DND-41 (cell line): ENCODE results near the gene RASGRF2.

ENCODE experiments used
- ATAC-seq: fragments of 200-7000 bp; cut with Tn5 transposase; 3 replicates; pipeline ENCODE4 v1.9.1; 2021; ENCODE audit warnings: low read depth; ENCODE audit not compliant: insufficient read depth
- DNase-seq: peaks from one replicate; pipeline ENCODE4 v3.0.0-alpha.2; 2020
- H2AFZ ChIP-seq: 2 replicates; pipeline ENCODE4 v1.6.0; 2012; ENCODE audit warnings: low read depth, low read length
- H3K27ac ChIP-seq: 2 replicates; pipeline ENCODE4 v1.5.1; 2012; ENCODE audit warnings: low read length, inconsistent platforms
- H3K27me3 ChIP-seq: fragments of 200-600 bp; sonication (generic); 2 replicates; pipeline ENCODE4 v1.6.0; 2012; ENCODE audit warnings: low read length, mild to moderate bottlenecking, inconsistent platforms; ENCODE audit not compliant: insufficient read depth, poor library complexity
- H3K36me3 ChIP-seq: 2 replicates; pipeline ENCODE4 v1.5.1; 2012; ENCODE audit warnings: low read length, inconsistent platforms; ENCODE audit not compliant: insufficient read depth
- H3K4me1 ChIP-seq: 2 replicates; pipeline ENCODE4 v1.5.1; 2012; ENCODE audit warnings: mild to moderate bottlenecking, low read length; ENCODE audit not compliant: insufficient read depth
- H3K4me2 ChIP-seq: 2 replicates; pipeline ENCODE4 v1.6.0; 2012; ENCODE audit warnings: mild to moderate bottlenecking, moderate library complexity, low read length, inconsistent platforms; ENCODE audit not compliant: insufficient read depth
- H3K4me3 ChIP-seq, 2 experiments: fragments of 200-600 bp in 1 of 2; shearing (Covaris generic) in 1 of 2; 2 replicates each; pipeline ENCODE4 v1.5.1; 2012 to 2016; ENCODE audit warnings: inconsistent platforms in 2 of 2, low read length in 2 of 2, mild to moderate bottlenecking in 2 of 2, low read depth in 1 of 2, moderate library complexity in 1 of 2
- H3K79me2 ChIP-seq: 2 replicates; pipeline ENCODE4 v1.6.0; 2012; ENCODE audit warnings: low read length, inconsistent platforms; ENCODE audit not compliant: insufficient read depth
- H3K9ac ChIP-seq: 2 replicates; pipeline ENCODE4 v1.6.0; 2012; ENCODE audit warnings: low read depth, mild to moderate bottlenecking, inconsistent platforms, low read length, moderate library complexity
- H3K9me3 ChIP-seq: 2 replicates; pipeline ENCODE4 v1.5.1; 2012; ENCODE audit warnings: low read length, moderate library complexity, mild to moderate bottlenecking, inconsistent platforms; ENCODE audit not compliant: insufficient read depth, severe bottlenecking
- H4K20me1 ChIP-seq: 2 replicates; pipeline ENCODE4 v1.6.0; 2012; ENCODE audit warnings: low read length; ENCODE audit not compliant: insufficient read depth
- EZH2 ChIP-seq: IDR thresholded peaks from 3 replicates; pipeline ENCODE4 v1.6.1; 2012; ENCODE audit warnings: borderline replicate concordance, low read depth, mild to moderate bottlenecking, moderate library complexity, low read length, inconsistent platforms; ENCODE audit not compliant: severe bottlenecking
- TF ChIP-seq, protein P1 (sequence below): IDR thresholded peaks from 2 replicates; pipeline ENCODE4 v1.5.1; 2012; ENCODE audit warnings: borderline replicate concordance, low read length, moderate library complexity, mild to moderate bottlenecking; ENCODE audit not compliant: poor library complexity, severe bottlenecking; ENCODE audit errors: extremely low read depth

Gene RASGRF2

DNA sequence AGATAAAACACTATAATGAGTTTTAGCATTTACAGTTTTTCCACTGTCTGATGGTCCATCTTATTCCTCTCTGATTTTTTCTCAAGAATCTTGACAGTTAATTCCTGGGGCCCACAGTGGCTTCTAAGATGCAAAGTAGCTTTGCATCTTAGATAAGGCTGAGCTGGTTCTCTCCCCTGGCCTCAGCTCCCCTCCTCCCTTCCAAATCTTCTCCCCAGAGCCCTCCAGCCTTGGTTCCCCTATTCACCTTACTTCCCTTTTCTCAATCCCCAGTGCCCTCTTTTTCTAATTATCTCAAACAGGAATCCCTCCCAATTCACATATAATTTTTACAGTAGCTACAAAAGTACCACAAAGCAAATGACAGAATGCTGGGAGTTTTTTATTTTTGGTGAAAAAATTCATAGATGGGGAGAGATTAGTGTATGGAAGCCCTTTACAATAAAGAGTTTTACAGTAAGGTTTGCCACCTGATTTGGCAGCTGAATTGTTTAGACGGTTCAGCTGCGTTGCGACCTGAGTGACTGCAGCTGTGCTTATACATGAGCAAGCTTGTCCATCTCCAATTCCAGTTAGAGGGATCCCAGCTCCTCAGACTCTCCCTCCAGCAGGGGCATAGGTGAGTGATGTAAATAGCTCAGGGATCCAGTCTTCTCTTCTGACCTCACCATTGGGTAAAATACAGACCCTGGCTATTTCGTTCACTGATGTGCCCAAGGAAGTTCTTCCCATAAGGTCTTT lies 221.6 kb downstream of the RASGRF2 start:
- DNase-seq: no peak
- H3K4me1 ChIP-seq: no peaks in the 10 kb centered on the region
- H3K4me2 ChIP-seq: no peak overlapping the region

DNA sequence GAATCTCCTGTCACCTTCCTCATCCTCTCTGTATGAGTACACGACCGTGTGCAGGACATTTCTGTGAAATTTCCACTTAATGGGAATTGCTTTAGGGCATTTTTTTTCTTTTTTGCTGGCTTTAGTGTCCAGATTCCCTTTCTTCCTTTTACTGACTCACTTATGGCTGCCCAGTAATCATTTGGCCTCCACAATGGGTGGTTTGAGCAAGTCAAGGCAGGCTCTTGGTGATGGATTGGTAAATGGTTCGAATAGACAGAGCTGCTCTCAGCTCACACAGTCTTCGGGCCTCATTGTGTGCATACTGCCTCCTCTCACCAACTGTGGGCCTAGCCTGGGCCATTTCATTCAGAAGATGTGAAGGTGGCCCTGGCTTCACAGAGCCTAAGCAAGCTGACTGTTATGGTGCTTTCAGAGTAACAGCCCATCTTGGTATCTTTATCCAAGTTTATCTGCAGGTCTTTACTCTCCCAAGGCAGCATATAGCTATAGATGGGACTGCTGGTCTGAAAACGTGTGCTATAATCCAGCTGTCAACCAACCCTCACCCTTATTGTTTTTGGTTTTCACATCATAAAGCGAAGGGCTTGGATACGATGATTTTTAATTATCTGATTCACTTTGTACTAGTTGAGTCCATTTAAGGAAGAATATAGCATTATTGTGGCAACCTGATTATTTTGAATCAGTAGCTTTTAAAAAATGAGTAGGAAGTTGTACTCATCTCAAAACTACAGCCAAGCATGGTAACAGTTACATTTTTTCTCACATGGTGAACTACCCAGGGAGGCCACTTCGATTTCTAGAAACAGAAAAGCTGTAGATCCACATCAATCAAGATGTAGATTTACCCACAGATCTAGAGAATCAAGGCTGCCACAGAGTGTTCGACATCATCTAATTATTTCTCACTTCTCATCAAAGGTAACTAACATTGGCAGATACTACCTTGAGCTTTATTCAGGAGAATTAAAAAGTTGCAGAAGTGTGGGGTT lies 222.5 kb downstream of the RASGRF2 start:
- Histone ChIP-seq H3K36me3 (no peaks in the 10 kb centered on the region), H2AFZ (no peak overlapping the region), H3K9me3 (no peaks in the 10 kb centered on the region), H3K4me1 (no peaks in the 10 kb centered on the region), H3K27me3 (no peaks in the 10 kb centered on the region), H3K79me2 (no peaks in the 10 kb centered on the region), H3K27ac (no peak overlapping the region), H3K4me2 (no peak overlapping the region), H3K4me3 (no peak overlapping the region), H3K9ac (no peak overlapping the region), H4K20me1 (no peaks in the 10 kb centered on the region)
- ATAC-seq: no peak
- DNase-seq: no peak
- TF ChIP-seq, protein P1, sequence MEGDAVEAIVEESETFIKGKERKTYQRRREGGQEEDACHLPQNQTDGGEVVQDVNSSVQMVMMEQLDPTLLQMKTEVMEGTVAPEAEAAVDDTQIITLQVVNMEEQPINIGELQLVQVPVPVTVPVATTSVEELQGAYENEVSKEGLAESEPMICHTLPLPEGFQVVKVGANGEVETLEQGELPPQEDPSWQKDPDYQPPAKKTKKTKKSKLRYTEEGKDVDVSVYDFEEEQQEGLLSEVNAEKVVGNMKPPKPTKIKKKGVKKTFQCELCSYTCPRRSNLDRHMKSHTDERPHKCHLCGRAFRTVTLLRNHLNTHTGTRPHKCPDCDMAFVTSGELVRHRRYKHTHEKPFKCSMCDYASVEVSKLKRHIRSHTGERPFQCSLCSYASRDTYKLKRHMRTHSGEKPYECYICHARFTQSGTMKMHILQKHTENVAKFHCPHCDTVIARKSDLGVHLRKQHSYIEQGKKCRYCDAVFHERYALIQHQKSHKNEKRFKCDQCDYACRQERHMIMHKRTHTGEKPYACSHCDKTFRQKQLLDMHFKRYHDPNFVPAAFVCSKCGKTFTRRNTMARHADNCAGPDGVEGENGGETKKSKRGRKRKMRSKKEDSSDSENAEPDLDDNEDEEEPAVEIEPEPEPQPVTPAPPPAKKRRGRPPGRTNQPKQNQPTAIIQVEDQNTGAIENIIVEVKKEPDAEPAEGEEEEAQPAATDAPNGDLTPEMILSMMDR: no peak
- TF ChIP-seq EZH2: no peak

More for the DNA sequence above, 221.6 kb downstream of the RASGRF2 start:
- Histone ChIP-seq H3K27ac (no peak overlapping the region), H4K20me1 (no peaks in the 10 kb centered on the region), H3K4me3 (no peak overlapping the region), H3K9ac (no peak overlapping the region), H3K36me3 (no peaks in the 10 kb centered on the region), H3K79me2 (no peaks in the 10 kb centered on the region), H3K27me3 (no peaks in the 10 kb centered on the region), H2AFZ (no peak overlapping the region), H3K9me3 (no peaks in the 10 kb centered on the region)
- no peak for ATAC-seq
- TF ChIP-seq, protein P1: no peak
- no peak for TF ChIP-seq EZH2

DNA sequence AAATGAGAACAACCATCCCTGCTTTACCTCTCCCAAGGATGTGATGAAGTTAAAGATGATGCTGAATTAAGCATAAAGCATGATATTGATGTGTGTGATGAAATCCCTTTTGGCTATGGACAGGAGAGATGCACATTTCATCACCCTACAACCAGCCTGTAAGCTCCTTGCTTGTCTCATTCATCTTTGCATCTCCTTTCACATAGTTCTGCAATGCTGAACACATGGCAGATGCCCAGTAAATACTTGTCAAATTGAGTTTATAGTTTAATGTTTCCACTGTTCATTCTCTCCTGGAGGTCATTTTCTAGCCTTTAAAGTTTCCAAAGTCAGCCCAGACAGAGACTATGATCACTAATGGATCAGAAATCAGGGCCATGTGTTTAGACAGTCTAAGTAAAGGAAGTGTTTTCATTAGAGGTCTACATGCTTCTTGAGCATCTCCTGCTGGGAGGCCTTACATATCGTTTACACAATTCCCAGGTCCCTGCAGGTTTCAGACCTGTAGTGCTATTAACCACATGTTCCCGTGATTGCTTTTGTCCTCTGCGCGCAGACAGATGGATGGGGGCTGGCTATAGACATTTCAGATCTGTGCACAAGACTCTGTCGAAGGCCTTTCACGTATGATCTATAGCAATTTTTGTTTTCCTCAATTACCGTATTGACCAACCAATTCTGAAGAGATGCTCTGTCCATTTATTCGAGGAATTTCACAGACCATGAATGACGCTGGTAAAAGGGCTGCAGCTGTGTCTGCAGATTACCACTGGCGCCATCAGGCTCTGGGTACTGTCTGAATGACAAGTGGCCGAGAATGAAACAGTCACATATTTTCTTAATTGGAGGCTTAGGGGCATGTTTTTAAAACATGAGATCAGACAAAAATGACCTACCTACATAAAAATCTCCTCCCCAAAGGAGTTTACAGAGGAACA lies 223.9 kb downstream of the RASGRF2 start:
- no peak overlapping the region for H2AFZ ChIP-seq
- no peak overlapping the region for H3K9ac ChIP-seq
- no peaks in the 10 kb centered on the region for H3K4me1 ChIP-seq
- no peak for TF ChIP-seq EZH2
- TF ChIP-seq, protein P1: no peak
- H3K36me3 ChIP-seq: no peaks in the 10 kb centered on the region
- H4K20me1 ChIP-seq: no peaks in the 10 kb centered on the region
- no peak overlapping the region for H3K4me2 ChIP-seq
- DNase-seq (no peak), ATAC-seq (no peak)
- no peaks in the 10 kb centered on the region for H3K27me3 ChIP-seq
- H3K9me3 ChIP-seq: no peaks in the 10 kb centered on the region
- no peaks in the 10 kb centered on the region for H3K79me2 ChIP-seq
- H3K4me3 ChIP-seq: no peak overlapping the region
- no peak overlapping the region for H3K27ac ChIP-seq
